ENCODE results near the gene TXNL1.

TXNL1 gene

DNA sequence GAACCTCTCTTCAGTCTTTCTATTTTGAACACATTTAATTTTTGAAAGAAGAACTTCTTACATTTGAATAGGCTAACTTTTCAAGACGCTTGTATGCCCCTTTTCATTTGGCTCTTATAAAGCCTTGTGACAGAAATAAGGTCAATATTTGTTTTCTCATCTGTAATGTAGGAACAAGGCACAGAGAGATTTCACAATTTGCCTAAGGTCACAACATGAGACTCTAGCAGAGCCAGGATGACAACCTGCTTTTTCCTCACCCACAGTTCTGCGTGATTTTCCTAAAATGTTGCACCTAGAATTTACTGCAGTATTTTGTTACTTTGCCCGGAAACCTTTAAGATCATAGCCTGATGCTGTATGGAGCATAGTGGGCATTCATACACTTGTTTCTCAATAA lies 67.4 kb downstream of the TXNL1 start:
- DNase-seq (ENCODE audit: low read depth in 2 of 2): no peak

DNA sequence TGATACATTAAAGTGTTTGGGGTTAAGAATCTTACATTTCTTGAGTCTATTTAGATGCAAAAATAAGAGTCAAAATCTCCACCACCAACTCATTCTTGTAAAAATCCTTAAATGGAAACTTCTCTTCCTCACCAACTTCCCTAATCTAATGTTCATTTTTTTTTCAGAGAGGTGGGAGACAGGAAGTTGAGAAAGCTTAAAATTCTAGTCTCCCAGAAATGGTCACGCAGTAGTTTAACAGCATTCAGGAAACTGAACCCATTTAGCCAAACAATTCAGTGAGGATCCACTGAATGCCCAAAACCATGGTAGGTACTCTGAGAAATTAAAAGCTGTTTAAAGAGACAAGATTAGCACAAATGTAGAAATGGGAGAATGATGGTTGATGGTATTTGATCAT lies 69.0 kb downstream of the TXNL1 start:
- DNase-seq (ENCODE audit: low read depth in 2 of 2): no peak

DNA sequence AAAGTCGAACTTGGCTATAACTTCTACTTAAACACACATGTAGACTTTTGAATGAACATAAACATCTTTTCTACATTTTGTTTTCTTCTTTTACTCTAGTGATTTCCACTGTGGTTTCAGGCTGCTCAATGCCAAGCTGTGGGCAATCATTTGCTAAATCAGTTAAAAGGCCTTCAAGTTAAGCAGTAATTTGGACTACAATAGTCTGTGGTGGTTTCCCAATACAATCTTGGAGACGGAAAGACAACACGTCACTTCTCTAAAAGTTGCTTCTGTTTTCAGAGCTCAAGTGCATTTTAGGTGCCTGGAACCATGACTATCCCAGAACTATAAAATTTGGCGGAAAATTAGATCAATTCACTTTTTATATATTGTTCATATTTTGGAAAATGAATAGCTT lies 69.4 kb downstream of the TXNL1 start:
- DNase-seq (ENCODE audit: low read depth in 2 of 2): no peak

DNA sequence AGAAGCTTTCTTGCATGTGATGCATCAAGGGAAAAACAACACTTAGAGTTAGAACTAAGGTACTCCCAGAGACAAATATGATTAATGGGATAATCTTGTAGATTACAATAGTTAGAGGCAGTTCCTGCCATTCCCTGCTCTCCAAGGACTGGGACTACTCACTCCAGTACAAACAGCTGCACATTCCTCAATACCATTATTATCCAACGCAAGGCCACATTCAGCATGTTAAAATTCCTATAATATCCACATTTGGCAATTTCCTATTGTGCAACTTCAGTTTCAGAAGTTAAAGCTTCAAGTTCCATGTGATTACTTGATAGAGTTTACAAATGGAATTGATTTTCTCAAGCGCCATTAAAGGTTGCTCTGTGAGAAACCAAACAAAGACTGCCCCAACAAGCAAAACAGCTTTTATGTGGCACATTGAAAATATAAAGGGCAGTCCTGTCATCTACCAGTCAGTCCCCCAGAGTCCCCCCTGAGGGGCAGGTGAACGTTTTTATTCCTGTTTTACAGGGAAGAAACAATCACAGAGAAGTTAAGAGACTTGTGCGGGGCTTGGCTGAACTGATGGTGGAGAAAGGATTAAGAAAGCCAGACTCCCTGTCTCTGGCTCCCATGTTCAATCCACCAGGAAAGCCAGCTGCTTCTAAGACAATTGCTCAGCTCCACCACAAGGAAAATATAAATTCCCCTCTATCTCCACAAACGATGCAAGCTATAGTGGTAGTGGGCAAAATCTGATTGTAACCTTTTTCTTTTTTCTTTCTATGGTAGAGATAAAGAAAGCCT lies 72.6 kb downstream of the TXNL1 start:
- no peak for DNase-seq (ENCODE audit: low read depth in 2 of 2)

DNA sequence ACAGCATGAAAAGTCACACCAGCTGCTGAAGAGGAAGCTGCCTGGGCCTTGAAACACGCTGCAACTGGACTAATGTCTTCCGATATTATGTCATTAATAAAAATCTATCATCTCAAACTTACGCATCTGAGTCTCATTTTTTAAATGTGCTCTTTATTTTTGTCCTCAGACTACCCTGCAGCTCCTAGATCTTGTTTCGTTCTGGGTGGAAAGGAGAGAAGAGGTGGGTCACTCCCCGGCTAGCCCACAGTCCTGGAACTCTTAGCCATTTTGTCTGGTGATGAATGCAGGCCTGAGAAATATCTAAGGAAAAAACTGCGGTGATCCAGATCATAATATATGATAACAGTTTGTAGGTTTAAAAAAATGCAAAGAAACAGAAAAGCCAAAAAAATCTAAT lies 73.3 kb downstream of the TXNL1 start:
- no peak for DNase-seq (ENCODE audit: low read depth in 2 of 2)

DNA sequence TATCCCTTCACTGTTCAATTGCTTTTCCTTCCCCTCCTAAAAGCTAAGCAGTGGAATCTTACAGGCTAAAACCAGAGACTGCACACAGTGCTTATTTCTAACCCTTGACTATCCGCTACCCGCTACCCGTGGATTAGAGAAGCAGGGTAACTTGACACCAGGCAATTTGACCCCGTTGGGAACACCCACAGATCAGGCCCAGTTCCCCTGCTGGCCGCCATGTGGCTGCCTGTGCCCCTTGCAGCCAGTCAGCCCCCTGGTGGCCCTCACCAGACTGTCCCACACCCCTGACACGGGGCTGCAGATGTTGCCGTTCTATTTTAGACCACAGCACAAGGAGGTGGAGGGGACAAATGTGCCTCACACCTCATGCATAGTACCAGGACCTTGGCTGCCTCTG lies 74.8 kb downstream of the TXNL1 start:
- no peak for DNase-seq (ENCODE audit: low read depth in 2 of 2)

DNA sequence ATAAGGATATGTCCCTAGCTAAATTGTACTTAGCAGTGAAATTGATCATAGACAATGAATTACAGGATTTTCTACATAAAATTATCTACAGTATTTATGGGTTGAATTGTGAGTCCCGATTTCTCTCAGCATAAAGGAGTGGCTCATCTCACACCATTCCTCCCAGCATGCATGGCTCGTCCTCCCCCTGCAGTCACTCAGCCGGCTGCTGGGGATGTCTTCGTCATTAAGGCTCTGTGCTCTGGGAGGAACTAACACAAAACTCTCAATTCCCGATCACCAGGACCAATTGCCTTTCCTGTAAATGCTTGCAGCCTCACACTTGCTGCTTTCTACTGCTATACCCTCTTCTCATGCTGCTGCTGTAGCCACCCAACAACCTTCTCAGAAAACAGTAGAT lies 75.9 kb downstream of the TXNL1 start:
- no peak for DNase-seq (ENCODE audit: low read depth in 2 of 2)

DNA sequence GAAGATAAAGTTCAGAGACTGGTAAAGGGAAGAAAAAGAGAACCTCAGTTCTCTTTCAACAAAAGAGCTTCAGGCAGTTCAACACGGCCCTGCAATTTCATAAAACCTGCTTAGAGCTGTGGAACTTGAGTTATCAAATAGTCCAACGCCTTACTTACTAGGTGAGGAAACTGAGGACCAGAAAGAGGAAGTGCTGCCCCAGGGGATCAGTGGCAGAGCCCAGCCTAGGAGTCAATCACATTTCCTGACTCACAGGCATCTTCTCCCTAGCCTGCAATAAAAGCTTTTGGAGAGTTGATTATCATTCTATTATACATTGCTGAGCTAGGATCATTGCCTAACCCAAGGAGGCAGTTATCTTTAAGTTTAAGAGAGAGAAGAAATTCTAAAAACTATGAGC lies 77.4 kb downstream of the TXNL1 start:
- DNase-seq (ENCODE audit: low read depth in 2 of 2): no peak

DNA sequence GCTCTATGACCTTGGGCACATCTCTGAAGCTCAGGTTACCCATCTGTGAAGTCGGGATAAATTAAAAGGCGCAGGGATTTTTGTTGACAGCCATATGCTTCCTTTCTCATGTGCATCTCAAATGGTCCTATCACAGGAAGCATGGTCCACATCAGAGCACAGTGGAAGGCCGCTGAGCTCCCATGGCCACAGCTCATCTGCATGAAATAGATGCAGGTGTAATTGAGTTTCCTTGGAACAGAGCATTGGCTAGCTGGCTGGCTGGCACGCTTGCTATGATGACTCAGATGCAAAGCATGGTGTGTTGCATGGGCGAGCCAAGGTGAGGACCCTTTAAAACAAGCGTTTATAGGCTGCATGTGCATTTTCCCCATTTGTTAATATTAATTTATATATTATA lies 79.3 kb downstream of the TXNL1 start:
- DNase-seq (ENCODE audit: low read depth in 2 of 2): no peak

DNA sequence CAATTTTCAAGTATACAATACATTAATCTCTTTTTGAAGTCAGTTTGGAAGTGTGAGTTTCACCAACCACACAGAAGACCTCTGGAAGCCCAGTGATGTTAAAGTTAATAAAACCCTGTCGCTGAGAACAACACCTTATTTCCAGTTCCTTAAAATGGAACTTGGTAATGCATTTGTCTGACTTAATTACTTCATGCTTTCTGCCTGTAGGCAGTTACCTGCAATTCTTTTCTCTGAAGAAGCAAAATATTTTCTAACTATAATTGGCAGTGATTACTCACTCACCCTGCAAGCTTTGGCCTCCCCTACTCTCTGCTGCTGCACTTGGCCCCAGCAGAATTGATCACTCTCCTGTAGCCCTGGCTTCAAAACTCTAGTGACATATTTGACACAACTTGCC lies 81.5 kb downstream of the TXNL1 start:
- DNase-seq (ENCODE audit: low read depth in 2 of 2): no peak

DNA sequence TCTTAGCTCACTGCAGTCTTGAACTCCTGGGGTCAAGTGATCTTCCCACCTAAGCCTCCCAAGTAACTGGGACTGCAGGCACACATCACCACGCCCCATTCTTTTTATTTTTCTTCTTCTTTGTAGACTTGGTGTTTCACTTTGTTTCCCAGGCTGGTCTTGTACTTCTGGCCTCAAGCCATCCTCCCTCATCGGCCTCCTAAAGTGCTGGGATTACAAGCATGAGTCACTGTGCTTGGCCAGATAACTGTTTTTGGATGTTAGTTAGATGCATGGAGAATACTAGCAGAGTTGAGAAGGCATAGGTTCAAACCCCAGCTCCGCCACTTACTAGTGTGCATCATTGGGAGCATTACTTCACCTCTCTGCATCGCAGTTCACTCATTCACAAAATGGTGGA lies 88.3 kb downstream of the TXNL1 start:
- no peak for DNase-seq (ENCODE audit: low read depth in 2 of 2)
